ENCODE results near the gene GFPT1. TPM values are rescaled to one million over a fixed set of nuclear protein-coding genes. Genes with fewer than 3 reads are reported as not detected.

The GFPT1 gene
- polyA plus RNA-seq, 1 experiment = 14.8 TPM

- H3K4me3 ChIP-seq (ENCODE audit: low read depth, low read length) = no peak overlapping the region
- DNase-seq (ENCODE audit: low read depth) = no peak
- no peaks in the 10 kb centered on the region for H3K27me3 ChIP-seq (ENCODE audit: control insufficient read depth, insufficient read depth, low read length)
- TF ChIP-seq, protein P1, sequence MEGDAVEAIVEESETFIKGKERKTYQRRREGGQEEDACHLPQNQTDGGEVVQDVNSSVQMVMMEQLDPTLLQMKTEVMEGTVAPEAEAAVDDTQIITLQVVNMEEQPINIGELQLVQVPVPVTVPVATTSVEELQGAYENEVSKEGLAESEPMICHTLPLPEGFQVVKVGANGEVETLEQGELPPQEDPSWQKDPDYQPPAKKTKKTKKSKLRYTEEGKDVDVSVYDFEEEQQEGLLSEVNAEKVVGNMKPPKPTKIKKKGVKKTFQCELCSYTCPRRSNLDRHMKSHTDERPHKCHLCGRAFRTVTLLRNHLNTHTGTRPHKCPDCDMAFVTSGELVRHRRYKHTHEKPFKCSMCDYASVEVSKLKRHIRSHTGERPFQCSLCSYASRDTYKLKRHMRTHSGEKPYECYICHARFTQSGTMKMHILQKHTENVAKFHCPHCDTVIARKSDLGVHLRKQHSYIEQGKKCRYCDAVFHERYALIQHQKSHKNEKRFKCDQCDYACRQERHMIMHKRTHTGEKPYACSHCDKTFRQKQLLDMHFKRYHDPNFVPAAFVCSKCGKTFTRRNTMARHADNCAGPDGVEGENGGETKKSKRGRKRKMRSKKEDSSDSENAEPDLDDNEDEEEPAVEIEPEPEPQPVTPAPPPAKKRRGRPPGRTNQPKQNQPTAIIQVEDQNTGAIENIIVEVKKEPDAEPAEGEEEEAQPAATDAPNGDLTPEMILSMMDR (IDR thresholded peaks at IDR 0.05; ENCODE audit: insufficient read depth, low read depth, low read length) = no peak
- ChIA-PET POLR2A (no interaction called here), CTCF (interaction anchor here (0.9 kb wide), 1 partner anchor 9 kb away, joined by 3 read pairs; no protein-coding TSS in a partner anchor)
- peaks cover 1% of the 10 kb centered on the region; the same call in 1 of the 2 replicates for H3K36me3 ChIP-seq (ENCODE audit: control insufficient read depth, insufficient read depth, low read length)
Measured at GRCh38 chr2:69315160-69315761, 71.8 kb downstream of the GFPT1 start.

DNA sequence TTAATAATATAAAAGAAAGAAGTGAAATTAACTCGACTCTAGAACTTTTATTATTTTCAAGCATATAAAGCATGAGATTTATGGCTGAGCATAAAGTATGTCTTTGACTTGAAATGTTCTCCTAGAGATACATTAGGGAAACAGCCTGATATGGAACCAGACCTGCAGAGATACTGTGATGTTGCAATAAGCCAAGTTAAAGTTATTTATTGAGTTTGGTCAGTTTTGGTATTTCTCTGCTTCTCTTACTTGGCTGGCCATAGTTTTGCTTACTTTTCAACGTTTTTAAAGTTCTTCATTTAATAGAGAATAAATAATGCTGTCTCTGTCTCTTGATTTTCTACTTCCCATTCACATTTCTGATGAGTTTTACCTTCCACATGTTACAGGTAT, 76.0 kb downstream of the GFPT1 start:
- ChIA-PET POLR2A (no interaction called here), CTCF (no interaction called here)
- TF ChIP-seq, protein P1 (IDR thresholded peaks at IDR 0.05; ENCODE audit: insufficient read depth, low read depth, low read length) = no peak
- DNase-seq (ENCODE audit: low read depth) = no peak
- H3K4me3 ChIP-seq (ENCODE audit: low read depth, low read length) = no peak overlapping the region
- H3K27me3 ChIP-seq (ENCODE audit: control insufficient read depth, insufficient read depth, low read length) = no peaks in the 10 kb centered on the region
- no peaks in the 10 kb centered on the region for H3K36me3 ChIP-seq (ENCODE audit: control insufficient read depth, insufficient read depth, low read length)

DNA sequence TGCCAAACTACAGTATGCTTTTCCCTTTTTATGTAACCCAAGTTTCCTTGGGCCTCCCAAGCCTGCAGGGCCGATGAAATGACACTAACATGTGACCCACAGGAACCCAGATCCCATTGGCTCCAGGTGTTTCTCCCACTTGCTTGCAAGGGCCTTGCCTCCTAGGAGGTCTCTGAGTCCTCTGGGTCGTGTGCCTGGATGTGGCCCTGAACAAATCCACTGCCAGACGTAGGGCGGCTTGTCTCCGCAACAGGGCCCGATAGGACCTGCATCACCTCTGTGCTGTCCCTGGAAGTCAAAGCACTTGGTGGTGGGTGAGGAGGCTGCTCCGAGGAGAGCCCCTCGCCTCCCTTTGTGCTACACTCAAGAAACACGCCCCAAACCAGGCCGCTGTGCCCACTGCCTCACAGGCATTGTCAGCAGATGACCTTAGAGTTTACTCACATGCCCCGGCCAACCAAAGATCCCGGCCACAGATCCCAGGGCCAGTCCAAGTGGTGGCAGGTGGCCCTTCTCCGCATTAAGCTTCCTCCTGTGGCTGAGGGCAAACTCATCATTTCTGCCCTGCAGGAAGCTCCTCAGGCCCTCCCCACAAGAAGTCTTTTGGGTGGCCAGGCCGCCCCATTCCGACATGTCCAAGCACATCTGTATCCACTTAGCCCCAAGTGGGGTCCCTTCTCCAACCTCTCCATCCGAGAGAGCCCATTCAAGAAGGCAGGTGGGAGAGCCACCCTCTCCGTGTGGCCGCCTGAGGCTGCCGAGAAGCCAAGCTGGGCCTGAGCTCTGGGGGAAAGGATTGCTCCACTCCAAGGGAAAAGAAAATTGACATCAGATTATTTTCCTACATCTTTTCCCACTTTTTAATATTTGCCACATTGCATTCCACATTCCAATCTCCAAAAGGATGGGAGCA, 76.7 kb downstream of the GFPT1 start:
- H3K36me3 ChIP-seq (ENCODE audit: control insufficient read depth, insufficient read depth, low read length) = no peaks in the 10 kb centered on the region
- DNase-seq (ENCODE audit: low read depth) = no peak
- TF ChIP-seq, protein P1 (IDR thresholded peaks at IDR 0.05; ENCODE audit: insufficient read depth, low read depth, low read length) = no peak
- H3K4me3 ChIP-seq (ENCODE audit: low read depth, low read length) = no peak overlapping the region
- ChIA-PET POLR2A (no interaction called here), CTCF (no interaction called here)
- H3K27me3 ChIP-seq (ENCODE audit: control insufficient read depth, insufficient read depth, low read length) = no peaks in the 10 kb centered on the region

- TF ChIP-seq, protein P1 (IDR thresholded peaks at IDR 0.05; ENCODE audit: insufficient read depth, low read depth, low read length) = no peak
- POLR2A ChIA-PET = no interaction called here
- no peaks in the 10 kb centered on the region for H3K36me3 ChIP-seq (ENCODE audit: control insufficient read depth, insufficient read depth, low read length)
- no peaks in the 10 kb centered on the region for H3K27me3 ChIP-seq (ENCODE audit: control insufficient read depth, insufficient read depth, low read length)
- no peak overlapping the region for H3K4me3 ChIP-seq (ENCODE audit: low read depth, low read length)
- CTCF ChIA-PET = interaction anchor here (1.0 to 3.6 kb wide), 2 partner anchors 366 to 373 kb away, joined by 3 to 20 read pairs; no protein-coding TSS in a partner anchor
- no peak for DNase-seq (ENCODE audit: low read depth)
Measured at GRCh38 chr2:69309351-69310110, 77.5 kb downstream of the GFPT1 start.

- no peak overlapping the region for H3K4me3 ChIP-seq (ENCODE audit: low read depth, low read length)
- ChIA-PET POLR2A (no interaction called here), CTCF (interaction anchor here (0.6 to 3.6 kb wide), 14 partner anchors 9 to 372 kb away, joined by 3 to 20 read pairs (median 4); partner anchors contain the start of gene ANTXR1)
- TF ChIP-seq, protein P1 (IDR thresholded peaks at IDR 0.05; ENCODE audit: insufficient read depth, low read depth, low read length) = no peak
- H3K27me3 ChIP-seq (ENCODE audit: control insufficient read depth, insufficient read depth, low read length) = no peaks in the 10 kb centered on the region
- DNase-seq (ENCODE audit: low read depth) = no peak
- no peaks in the 10 kb centered on the region for H3K36me3 ChIP-seq (ENCODE audit: control insufficient read depth, insufficient read depth, low read length)
Measured at GRCh38 chr2:69308338-69308737, 78.7 kb downstream of the GFPT1 start.
